ENCODE results near the gene GIPC2.

DNA sequence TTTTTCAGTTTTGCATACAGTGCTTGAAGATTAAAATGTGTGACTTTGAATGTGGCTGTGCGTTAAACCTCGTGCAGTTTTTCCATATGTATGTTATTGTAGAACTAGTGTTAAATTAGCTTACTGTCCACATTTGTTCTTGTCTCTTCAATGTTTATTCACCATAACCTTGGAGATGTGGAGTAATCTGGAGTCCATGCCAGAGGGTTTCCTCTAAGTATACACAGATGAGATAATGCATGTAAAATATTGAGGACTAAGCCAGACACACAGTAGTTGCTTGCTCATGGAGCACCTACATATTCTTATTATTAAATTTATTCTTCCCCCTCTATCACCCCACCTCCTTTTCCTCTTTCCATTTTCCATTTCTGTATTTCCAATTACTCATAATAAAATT, 7.7 kb upstream of the GIPC2 start:
- TF ChIP-seq, protein P1, sequence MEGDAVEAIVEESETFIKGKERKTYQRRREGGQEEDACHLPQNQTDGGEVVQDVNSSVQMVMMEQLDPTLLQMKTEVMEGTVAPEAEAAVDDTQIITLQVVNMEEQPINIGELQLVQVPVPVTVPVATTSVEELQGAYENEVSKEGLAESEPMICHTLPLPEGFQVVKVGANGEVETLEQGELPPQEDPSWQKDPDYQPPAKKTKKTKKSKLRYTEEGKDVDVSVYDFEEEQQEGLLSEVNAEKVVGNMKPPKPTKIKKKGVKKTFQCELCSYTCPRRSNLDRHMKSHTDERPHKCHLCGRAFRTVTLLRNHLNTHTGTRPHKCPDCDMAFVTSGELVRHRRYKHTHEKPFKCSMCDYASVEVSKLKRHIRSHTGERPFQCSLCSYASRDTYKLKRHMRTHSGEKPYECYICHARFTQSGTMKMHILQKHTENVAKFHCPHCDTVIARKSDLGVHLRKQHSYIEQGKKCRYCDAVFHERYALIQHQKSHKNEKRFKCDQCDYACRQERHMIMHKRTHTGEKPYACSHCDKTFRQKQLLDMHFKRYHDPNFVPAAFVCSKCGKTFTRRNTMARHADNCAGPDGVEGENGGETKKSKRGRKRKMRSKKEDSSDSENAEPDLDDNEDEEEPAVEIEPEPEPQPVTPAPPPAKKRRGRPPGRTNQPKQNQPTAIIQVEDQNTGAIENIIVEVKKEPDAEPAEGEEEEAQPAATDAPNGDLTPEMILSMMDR (IDR thresholded peaks at IDR 0.05), result no peak
- TF ChIP-seq ZFX (IDR thresholded peaks at IDR 0.05; ENCODE audit: borderline replicate concordance), result no peak

All from 22Rv1 (cell line).